KMS-11 (cell line): ENCODE results near the gene ARHGAP21.

Experiments used
- H2AFZ ChIP-seq: fragments of 200-600 bp; sonication (generic); 2 replicates; pipeline ENCODE4 v1.6.1; 2016; ENCODE audit warnings: antibody characterized with exemption, mixed run types, low read depth
- H3K27ac ChIP-seq: fragments of 200-600 bp; sonication (generic); 2 replicates; pipeline ENCODE4 v1.6.1; 2016; ENCODE audit warnings: mild to moderate bottlenecking, mixed run types
- H3K27me3 ChIP-seq: fragments of 200-600 bp; sonication (generic); 2 replicates; pipeline ENCODE4 v1.6.1; 2017; ENCODE audit warnings: mild to moderate bottlenecking, low read depth, mixed run types, moderate library complexity; ENCODE audit not compliant: insufficient read depth
- H3K36me3 ChIP-seq: fragments of 200-600 bp; sonication (generic); 2 replicates; pipeline ENCODE4 v1.6.1; 2017; ENCODE audit warnings: mild to moderate bottlenecking, mixed run types; ENCODE audit not compliant: insufficient read depth
- H3K4me1 ChIP-seq: fragments of 200-600 bp; sonication (generic); 2 replicates; pipeline ENCODE4 v1.6.1; 2016; ENCODE audit warnings: mild to moderate bottlenecking, low read depth, mixed run types; ENCODE audit not compliant: poor library complexity, severe bottlenecking
- H3K4me2 ChIP-seq: fragments of 200-600 bp; sonication (generic); 2 replicates; pipeline ENCODE4 v1.7.0; 2016; ENCODE audit warnings: mild to moderate bottlenecking, mixed run types
- H3K4me3 ChIP-seq: fragments of 200-600 bp; sonication (generic); IDR thresholded peaks from 2 replicates; pipeline ENCODE4 v1.6.1; 2017; ENCODE audit warnings: low read depth, low read length, mixed read lengths; ENCODE audit not compliant: insufficient read depth
- H3K79me2 ChIP-seq: fragments of 200-600 bp; sonication (generic); 2 replicates; pipeline ENCODE4 v1.6.1; 2016; ENCODE audit warnings: low read depth, mixed run types; ENCODE audit not compliant: insufficient read depth
- H3K9ac ChIP-seq: fragments of 200-600 bp; sonication (generic); 2 replicates; pipeline ENCODE4 v1.6.1; 2016; ENCODE audit warnings: mild to moderate bottlenecking, mixed run types
- H4K20me1 ChIP-seq: fragments of 200-600 bp; sonication (generic); 2 replicates; pipeline ENCODE4 v1.6.1; 2016; ENCODE audit warnings: mild to moderate bottlenecking, mixed run types; ENCODE audit not compliant: insufficient read depth
- CTCF ChIP-seq: fragments of 200-600 bp; sonication (generic); conservative IDR thresholded peaks from 2 replicates; pipeline ENCODE4 v1.6.1; 2017; ENCODE audit warnings: low read depth, mild to moderate bottlenecking, antibody characterized with exemption, low read length, moderate library complexity, mixed read lengths

ARHGAP21 gene

GRCh38 chr10:24536636-24537035 lies 187.1 kb downstream of the ARHGAP21 start:
- no peak for TF ChIP-seq CTCF
- Histone ChIP-seq H3K4me1 (no peaks in the 10 kb centered on the region), H3K4me2 (no peak overlapping the region), H4K20me1 (no peaks in the 10 kb centered on the region), H3K36me3 (no peaks in the 10 kb centered on the region), H2AFZ (no peak overlapping the region), H3K27ac (no peak overlapping the region), H3K27me3 (no peaks in the 10 kb centered on the region), H3K79me2 (no peaks in the 10 kb centered on the region), H3K4me3 (no peak overlapping the region), H3K9ac (no peak overlapping the region)

- no peaks in the 10 kb centered on the region for H3K4me1 ChIP-seq
- H4K20me1 ChIP-seq = no peaks in the 10 kb centered on the region
- no peaks in the 10 kb centered on the region for H3K36me3 ChIP-seq
- H3K4me2 ChIP-seq = no peak overlapping the region
- H3K9ac ChIP-seq = no peak overlapping the region
- H3K79me2 ChIP-seq = no peaks in the 10 kb centered on the region
- H2AFZ ChIP-seq = no peak overlapping the region
- no peak for TF ChIP-seq CTCF
- H3K27me3 ChIP-seq = no peaks in the 10 kb centered on the region
- H3K4me3 ChIP-seq = no peak overlapping the region
- H3K27ac ChIP-seq = no peak overlapping the region
These were observed 189.7 kb downstream of the ARHGAP21 start for GRCh38 chr10:24533981-24534380.
